RWPE1 (cell line): Measurements from ENCODE around the gene SYNJ1.
"Not testable (repeated sequence)": the region's sequence is repeated elsewhere in the genome, so short reads cannot be mapped to it uniquely, and the experiment has no call there.

Experiments
- CTCF ChIA-PET: fragments of 350-600 bp; sonication (Branson Sonifier 250); formaldehyde crosslinking; extraction: SDS; loops from one replicate; lab custom pipeline; 2021; lab: Yijun Ruan, JAX
- POLR2A ChIA-PET: fragments of 400-600 bp; formaldehyde crosslinking; extraction: SDS; loops from one replicate; lab custom pipeline; 2020; ENCODE audit warnings: antibody characterized with exemption; ENCODE audit not compliant: low non-redundant PET; lab: Yijun Ruan, JAX
- DNase-seq: peaks from one replicate; pipeline ENCODE4 v3.0.0; 2012; ENCODE audit warnings: low spot score
- H3K27ac ChIP-seq: fragments of 450-650 bp; 2 replicates; pipeline ENCODE4 v1.5.1; 2017
- TF ChIP-seq, protein P1 (sequence below): fragments of 450-650 bp; conservative IDR thresholded peaks from 2 replicates; pipeline ENCODE4 v1.5.1; 2017; ENCODE audit warnings: low read depth, mild to moderate bottlenecking

SYNJ1 gene

DNA sequence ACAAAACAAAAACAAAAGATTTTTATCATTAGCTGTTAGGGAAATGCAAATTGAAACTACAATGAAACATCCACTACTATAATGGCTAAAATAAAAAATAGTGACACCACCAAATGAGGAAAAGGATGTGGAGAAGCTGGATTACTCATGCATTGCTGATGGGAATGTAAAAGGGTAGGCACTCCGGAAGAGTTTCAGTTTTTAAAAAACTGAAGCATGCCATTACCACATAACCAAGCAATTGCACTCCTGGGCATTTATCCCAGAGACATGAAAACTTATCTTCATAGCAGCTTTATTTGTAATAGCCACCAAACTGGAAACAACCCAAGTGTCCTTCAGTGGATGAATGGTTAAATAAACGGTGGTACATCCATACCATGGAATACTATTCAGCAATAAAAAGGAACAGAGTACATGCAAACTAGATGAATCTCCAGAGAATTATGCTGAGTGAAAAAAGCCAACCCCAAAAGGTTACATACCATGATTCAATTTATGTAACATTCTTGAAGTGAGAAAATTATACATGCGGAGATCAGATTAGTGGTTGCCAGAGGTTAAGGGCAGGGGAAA, 101.1 kb downstream of the SYNJ1 start:
- no peak for DNase-seq
- H3K27ac ChIP-seq, result no peak overlapping the region
- CTCF ChIA-PET, result no interaction called here
- POLR2A ChIA-PET, result no interaction called here
- TF ChIP-seq, protein P1, sequence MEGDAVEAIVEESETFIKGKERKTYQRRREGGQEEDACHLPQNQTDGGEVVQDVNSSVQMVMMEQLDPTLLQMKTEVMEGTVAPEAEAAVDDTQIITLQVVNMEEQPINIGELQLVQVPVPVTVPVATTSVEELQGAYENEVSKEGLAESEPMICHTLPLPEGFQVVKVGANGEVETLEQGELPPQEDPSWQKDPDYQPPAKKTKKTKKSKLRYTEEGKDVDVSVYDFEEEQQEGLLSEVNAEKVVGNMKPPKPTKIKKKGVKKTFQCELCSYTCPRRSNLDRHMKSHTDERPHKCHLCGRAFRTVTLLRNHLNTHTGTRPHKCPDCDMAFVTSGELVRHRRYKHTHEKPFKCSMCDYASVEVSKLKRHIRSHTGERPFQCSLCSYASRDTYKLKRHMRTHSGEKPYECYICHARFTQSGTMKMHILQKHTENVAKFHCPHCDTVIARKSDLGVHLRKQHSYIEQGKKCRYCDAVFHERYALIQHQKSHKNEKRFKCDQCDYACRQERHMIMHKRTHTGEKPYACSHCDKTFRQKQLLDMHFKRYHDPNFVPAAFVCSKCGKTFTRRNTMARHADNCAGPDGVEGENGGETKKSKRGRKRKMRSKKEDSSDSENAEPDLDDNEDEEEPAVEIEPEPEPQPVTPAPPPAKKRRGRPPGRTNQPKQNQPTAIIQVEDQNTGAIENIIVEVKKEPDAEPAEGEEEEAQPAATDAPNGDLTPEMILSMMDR, result no peak

DNA sequence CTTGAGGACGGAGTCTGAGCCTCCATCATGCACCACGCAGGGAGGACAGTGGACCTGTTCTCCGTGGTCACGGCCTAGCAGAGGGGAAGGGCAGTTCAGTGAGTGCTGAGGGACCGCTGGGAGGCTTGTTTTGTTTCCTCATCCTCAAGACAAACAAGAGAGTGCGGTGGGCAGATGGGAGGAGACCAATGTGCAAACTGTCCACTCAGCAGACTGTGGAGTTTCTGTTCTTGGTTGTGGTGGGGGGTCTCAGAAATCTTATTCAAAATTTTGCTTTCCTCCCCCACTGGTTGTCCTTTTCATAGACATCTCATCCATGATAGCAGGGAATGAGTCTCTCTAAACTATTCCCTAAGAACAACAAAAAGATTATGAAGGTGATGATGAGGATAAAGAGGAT, 109.6 kb downstream of the SYNJ1 start:
- H3K27ac ChIP-seq, DNase-seq, POLR2A ChIA-PET: not testable (repeated sequence)
- CTCF ChIA-PET, result interaction anchor here (0.6 kb wide), 1 partner anchor 56 kb away, joined by 3 read pairs; no protein-coding TSS in a partner anchor

DNA sequence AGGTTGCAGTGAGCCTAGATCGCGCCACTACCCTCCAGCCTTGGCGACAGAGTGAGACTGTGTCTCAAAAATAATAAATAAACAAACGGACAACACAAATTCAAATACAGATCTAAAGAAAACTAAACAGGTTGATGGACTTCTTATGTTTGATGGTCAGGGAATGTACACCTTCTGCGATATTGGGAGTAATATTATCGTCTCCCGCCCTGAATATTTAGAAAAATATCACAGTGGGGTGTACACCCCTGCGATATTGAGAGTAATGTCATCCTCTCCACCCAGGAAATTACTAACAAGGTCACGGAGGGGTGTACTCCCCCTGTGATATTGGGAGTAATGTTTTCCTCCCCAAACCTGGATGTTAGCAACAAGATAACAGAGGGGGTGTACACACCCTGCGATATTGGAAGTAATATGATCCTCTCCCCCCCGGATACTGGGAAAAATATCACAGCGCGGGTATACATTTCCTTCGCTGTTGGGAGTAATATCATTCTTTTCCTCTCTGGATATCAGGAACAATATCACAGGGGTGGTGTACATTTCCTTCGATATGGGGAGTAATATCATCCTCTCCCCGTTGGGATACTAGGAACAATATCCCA, 114.3 kb downstream of the SYNJ1 start:
- DNase-seq, result no peak
- ChIA-PET CTCF (interaction anchor here (0.6 kb wide), 1 partner anchor 8 kb away, joined by 3 read pairs; no protein-coding TSS in a partner anchor), POLR2A (no interaction called here)
- peak overlapping the region; percentile 98 for H3K27ac ChIP-seq
- TF ChIP-seq, protein P1, result no peak

DNA sequence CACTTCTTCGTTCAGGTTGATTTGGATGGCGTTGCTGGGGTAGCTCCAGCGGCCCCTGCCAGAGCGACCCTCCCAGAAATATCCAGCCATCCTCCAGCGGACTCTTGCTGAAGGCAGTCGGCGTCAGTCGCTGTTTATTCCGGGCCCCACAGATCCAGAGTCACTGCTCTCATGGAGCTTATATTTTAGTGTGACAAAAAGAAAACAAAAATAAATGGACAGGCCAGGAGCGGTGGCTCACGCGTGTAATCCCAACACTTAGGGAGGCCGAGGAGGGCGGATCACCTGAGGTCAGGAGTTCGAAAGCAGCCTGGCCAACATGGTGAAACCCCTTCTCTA, 114.8 kb downstream of the SYNJ1 start:
- POLR2A ChIA-PET, result no interaction called here
- CTCF ChIA-PET, result interaction anchor here (0.6 to 2.1 kb wide), 3 partner anchors 9 to 81 kb away, joined by 3 to 14 read pairs (median 5); no protein-coding TSS in a partner anchor
- DNase-seq, result no peak
- peak overlapping the region; percentile 98 for H3K27ac ChIP-seq
- TF ChIP-seq, protein P1, result no peak

DNA sequence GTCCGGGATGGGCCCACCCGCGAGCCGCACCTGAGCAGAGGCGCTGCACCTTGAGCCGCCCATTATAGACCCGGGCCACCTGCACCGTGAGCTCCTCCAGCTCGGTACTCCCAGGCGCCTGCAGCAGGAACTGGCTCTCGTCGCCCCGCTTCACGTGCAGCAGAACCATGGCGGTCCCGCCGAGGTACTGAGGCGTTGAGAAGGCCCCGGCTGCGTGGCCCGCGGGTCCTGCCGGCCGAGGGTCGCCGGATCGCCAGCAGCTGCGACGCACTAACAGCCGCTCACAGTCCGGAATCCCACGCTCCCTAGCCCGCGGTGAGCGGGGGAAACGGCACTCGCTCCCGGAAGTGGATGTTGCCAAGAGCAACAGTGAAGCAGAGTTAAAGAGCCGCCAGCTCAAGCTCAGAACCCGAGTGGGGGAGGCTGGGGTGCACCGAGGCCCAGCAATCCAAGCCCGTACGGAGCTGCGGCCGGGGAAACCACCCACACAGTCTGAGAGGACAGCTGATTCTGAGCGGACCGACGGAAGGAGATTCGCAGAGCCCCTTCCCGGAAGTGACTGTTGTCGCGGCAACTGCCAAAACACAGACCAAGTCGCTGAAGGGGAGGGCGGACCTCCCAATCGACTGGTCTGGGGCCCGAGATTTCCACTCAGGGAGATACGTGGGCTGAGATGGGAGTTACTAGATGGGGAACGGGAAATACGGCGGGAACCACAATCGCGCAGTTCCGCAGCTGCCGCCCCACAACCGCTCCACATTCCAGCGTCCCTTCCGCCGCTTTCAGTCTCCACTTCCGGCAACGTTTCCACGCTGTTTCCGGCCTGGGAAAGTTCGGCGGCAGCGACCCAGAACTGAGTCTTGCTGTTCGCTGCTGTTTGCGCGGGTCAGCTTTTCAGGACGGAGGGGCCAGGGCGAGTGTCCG, 115.5 kb downstream of the SYNJ1 start, which contains the start of gene CFAP298:
TSS of gene CFAP298 (minus strand) at position 303 of the 924 bp plus-strand sequence. CDS start at position 169, 134 bp downstream.
- ChIA-PET CTCF (interaction anchor here (0.6 to 2.1 kb wide), 3 partner anchors 9 to 82 kb away, joined by 3 to 14 read pairs (median 5); no protein-coding TSS in a partner anchor), POLR2A (no interaction called here)
- peak within 1 kb of the TSS; percentile 98 for H3K27ac ChIP-seq
- TF ChIP-seq, protein P1, result no peak
- peak; percentile 88 for DNase-seq

DNA sequence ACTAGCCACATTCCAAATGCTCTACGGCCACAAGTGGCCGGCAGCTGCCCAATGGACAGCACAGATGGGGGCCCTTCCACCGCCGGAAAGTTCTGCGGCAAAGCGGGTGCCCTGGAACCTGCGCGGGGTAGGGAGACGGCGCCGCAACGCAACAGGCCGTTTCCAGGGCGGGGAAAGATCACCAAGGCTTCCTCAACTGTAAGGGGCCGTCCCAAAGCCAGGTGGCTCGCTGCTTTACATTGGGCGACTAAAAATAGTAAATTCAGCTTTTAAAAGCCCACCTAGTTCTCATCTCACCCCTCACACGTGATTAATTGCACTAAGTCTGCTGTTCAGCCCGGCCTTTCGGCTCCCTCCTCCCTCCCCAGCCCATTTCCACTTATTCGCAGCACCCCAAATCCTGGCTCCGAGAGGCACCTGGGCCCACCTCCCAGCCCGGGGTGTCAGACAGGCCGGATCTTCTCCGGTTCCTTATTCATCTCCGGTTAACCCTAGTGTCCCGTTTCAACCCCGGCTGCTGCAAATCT, 116.3 kb downstream of the SYNJ1 start:
- CTCF ChIA-PET, result interaction anchor here (0.6 to 2.1 kb wide), 2 partner anchors 10 to 31 kb away, joined by 3 to 14 read pairs; no protein-coding TSS in a partner anchor
- H3K27ac ChIP-seq, result peak overlapping the region; percentile 98
- TF ChIP-seq, protein P1, result no peak
- DNase-seq, result peak; percentile 32
- POLR2A ChIA-PET, result no interaction called here

DNA sequence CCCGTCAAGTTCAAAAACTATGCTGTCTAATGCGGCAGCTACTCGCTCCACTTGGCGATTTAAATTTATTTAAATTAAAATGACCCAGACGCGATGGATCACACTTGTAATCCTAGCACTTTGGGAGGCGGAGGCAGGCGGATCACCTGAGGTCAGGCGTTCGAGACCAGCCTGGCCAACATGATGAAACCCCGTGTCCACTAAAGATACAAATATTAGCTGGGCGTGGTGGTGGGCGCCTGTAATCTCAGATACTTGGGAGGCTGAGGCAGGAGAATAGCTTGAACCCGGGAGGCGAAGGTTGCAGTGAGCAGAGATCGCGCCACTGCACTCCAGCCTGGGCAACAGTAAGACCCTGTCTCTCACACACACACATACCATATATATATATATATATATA, 116.9 kb downstream of the SYNJ1 start:
- CTCF ChIA-PET, result interaction anchor here (0.6 to 2.1 kb wide), 2 partner anchors 10 to 31 kb away, joined by 3 to 14 read pairs; no protein-coding TSS in a partner anchor
- peak overlapping the region; percentile 98 for H3K27ac ChIP-seq
- DNase-seq, POLR2A ChIA-PET: not testable (repeated sequence)
